Stimulated activated CD8-positive, alpha-beta memory T cell treated with anti-CD3 and anti-CD28 coated beads, Interleukin-7, amount 100 ng/mL, for 4 hours (primary cell): Measurements from ENCODE around the gene CDC42BPA.

Experiments
- DNase-seq, 2 donors: peaks; one replicate each; pipeline ENCODE4 v3.0.0-alpha.2; 2020; ENCODE audit warnings: low read depth in 2 of 2

Gene CDC42BPA

GRCh38 chr1:227335242-227336020, 17.1 kb upstream of the CDC42BPA start:
- no peak for DNase-seq

GRCh38 chr1:227333423-227333822, 15.1 kb upstream of the CDC42BPA start:
- no peak for DNase-seq

DNA sequence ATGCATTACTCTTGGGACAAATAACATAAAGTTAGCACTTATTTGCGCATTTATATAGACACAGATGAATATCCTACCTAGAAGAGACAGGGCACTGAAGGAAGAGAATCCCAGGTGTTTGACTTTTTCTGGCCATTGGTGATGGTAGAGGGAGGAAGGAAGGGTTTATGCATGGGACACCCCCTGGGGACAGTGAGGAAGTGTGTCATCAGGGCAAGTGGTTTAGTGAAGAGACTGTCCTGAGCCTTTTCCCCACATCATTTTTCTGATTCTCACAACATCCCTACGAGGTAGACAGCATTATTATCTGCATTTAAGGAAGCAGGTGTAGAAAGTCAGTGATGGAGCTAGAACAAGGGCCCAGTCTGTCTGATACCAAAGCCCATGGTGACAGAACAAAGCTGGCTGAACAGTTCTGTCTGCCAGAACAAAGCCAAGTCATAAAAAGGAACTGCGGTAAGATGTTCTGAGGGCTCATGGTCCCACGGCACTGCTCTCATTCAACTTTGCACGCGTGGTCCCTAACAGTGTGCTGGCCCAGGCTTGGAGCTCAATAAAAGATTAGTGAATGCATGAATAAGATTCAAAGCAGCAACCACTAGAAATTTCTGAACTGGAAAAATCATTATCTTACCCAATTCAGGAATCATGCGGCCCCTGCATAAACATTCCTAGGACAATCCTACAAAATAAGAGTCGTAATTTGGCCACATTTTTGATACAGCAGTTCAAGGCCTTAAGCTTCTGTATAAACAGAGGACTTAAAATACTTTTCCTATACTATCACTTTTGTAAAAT, 12.2 kb upstream of the CDC42BPA start:
- DNase-seq = no peak

DNA sequence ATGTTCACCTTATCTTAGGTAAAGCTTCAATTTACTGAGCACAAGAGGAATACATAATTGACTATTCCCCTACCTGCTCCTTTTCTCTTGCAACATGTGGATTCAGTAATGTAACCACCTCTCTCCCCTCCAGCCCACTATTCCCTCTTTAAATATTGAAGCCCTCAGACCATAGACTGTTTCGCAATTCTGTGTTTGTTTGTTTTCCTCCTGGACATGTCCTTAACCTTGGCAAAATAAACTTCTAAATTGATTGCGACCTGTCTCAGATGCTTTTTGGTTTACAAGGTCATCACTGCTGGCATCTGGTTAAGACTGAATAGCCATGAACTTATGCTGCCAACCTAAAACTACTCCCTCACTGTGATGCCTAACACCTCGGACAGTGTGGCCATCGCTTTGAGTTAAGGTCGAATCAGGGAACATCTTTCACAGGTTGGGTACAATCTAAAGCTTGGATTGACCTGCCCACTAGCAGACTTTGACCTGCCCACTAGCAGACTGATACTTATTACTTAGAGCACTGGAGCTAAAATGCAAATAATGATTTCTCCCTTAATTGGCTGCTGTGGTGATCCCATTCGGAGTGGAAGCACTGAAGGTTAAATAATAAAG, 10.2 kb upstream of the CDC42BPA start:
- DNase-seq = no peak

- DNase-seq = no peak
These were observed 6.9 kb upstream of the CDC42BPA start for GRCh38 chr1:227325156-227325555.

DNA sequence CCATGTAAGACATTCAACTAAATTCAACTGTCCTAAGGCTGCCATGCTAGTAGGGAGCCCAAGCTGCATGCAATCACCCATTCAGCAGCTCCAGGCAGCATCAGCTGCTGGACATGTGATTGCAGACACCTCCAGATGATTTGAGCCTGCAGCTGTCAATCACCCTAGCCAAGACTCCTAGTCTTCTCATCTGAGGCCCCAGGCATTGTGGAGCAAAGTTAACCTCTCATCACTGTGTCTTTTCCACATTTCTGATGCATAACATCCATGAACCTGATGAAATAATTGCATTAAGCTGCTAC, 5.6 kb upstream of the CDC42BPA start:
- no peak for DNase-seq

DNA sequence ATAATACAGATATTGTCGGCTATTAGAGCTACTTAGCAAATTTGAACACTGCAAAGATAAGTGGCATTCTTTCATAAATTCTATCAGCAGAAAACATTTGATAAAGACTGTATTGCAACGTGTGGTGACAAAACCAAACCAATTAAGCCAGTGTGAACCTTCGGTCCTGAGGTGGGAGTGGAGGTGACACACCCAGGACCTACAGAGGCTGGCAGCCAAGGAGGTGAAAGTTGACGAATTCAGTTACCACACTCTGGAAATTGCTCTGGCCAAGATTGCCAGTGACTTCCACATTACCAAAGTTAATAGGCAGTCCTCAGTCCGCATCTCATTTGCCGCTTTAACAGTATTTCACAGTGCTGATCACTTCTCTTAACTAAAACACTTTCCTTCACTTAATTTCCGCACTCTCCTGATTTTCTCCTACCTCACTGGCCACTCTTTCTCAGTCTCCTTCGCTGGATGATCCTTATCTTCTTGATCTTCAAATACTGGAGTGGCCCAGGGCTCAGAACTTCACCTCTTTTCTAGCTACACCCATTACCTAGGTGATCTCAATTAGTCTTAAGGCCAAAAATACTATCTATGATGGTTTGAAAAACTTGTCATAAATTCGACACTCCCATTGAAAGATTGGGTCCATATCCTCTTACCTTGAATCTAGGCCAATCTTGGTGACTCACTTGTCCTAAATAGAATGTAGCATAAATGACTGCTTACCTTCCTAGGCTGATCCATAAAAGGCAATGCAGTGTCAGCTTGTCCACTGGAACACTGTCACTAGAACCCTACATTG, 5.1 kb upstream of the CDC42BPA start:
- DNase-seq = no peak

- DNase-seq = no peak
These were observed 4.1 kb upstream of the CDC42BPA start for GRCh38 chr1:227322376-227322775.

DNA sequence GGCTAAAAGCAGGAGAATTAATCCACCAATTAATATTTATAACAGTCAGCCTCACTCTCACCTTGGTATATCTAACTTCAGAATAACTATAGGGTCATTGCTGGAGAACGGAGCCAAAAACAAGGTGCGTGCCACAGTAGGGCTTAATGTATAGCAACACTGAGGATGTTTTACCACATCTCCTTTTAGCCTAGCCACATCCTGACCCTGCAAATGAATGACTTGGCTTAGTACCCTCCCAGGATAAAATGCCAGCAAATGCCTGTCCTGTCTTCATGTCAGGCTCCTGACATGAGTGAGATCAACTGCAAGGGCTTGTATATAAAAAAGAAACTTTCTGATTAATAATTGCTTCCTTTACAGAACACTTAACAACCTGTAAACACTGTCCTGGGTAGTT, 2.7 kb upstream of the CDC42BPA start:
- DNase-seq = no peak

DNA sequence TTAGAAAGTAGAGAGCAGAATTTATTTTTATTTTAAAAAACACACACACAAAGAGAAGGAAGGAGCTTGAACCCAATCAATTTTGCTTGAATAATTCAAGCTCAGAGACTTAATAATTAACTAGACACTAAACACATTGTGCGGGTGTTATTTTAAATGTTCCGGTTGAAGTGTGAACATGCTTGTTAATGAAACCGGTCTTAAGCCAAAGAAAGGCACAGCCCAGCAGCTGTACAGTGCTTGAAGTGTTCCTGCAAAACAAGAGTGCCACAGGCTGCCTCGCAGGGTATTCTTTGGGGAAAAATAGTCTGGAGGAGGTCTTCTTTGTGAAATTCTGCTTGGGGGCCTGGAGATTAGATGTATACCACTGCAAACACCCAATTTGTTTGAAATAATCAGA, 2.2 kb upstream of the CDC42BPA start:
- DNase-seq = no peak

DNA sequence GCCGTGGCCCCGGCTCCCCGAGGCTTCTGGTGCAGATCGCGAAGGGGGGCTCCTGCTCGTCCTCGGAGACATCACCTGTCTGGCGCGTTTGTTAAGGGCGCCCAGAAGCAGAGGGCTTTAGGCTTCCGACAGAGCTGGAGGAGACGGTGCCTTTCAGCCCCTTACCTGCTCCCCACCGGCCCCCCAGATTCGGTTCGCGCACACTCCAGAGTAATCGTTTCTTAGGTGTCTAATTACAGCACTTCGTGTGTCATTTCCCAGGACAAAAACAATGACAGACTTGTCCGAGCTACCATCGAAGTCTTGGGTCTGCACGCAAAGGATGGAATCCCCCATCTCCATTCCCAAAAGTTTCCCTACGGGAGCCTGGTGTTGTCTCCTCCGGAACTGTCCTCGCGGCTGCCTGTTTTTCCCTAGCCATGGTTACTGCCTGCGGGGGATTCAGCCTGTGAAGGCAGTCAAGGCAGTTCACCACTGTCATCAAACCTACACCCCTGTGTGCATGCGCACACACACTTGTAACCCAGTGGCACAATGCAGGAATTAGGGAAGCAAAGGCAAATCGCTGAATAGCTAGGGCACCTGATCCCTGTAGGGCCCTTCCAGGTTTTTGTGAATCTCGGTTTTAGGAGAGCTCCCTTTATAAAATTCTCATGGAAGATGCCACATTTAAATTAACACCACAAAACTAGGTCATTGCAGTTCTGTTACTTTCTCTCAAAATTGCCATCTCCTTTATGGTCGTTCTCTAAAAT, 738 bp upstream of the CDC42BPA start:
- DNase-seq = no peak

DNA sequence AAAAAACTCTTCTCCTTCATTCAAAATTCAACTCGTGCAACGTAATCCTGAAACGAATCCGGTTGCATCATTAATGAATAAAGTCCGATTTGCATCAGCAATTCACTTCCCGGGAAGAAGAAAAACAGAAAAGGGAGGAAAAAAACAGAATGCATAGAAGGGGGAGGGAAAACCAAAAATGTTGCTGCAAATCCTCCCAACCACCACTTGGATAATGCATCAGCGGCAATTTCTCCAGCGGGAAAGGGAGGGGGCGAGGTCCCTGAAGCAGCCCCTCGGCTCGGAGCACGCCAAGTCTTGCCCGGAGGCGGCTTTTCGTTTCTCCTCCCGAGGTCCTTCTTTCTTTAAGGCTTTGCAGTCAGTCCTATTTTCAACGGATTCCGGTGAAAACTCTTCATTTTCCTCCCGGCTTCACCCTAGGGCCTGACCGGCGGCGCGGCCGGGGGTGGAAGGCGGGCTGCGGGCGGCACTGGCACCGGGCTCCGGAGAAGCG, 723 bp downstream of the CDC42BPA start:
- DNase-seq = no peak

DNA sequence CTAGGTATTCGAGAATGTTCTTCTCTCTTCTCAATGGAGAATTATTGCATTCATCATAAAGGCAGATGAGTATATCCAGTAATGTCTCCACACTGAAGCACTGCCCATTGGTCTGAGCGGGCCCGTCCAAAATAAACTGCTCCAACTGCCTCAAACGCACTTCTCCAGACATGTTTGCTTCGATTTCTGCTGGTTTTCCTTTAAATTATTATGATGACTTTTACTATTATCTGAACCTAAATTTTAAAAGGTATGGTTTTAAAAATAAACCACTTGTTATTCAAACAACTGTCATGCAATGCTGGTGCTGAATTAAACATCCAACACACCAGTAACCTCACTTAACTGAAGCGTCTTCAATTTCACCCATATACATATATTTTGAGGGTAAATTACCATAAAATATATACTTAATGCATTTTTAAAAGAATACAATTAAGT, 1.3 kb downstream of the CDC42BPA start:
- no peak for DNase-seq

GRCh38 chr1:227316456-227316855, 1.8 kb downstream of the CDC42BPA start:
- DNase-seq = no peak

GRCh38 chr1:227315629-227316346, 2.5 kb downstream of the CDC42BPA start:
- no peak for DNase-seq

DNA sequence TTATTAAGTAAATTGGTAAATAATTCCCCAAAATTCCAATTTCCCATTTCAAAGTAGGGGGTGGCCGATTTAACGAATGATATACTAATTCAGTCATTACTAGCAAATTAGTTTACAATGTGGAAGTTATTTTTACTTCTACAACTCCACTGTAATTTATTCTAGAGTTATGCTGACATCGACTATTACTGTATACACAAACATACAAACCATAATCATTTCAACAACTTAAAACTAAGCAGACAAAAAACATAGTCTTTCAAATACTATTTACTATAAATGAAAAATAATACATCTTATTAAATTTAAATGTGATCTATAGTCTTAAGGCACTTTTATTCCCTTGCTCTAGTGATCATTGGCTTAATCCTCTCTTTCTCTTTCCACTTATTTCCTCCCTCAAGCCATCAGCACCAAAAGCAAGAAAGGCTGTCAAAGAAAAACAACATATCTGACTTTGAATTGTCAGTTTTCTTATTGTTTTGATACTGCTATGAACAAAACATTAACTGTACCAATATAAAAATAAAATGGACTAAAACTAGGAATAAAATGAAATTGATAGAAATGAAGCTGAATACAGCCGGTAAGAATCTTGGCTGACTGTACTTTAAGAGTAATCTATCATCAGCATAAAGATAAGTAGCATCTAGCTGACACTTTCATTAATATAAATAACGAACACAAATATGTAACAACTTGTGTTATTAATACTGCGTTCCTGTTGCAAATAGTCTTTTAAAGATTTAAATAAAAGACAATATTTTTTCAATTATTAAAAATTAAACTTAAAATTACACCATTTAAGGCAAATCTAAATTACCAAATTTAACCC, 4.1 kb downstream of the CDC42BPA start:
- DNase-seq = no peak

- DNase-seq = no peak
These were observed 5.8 kb downstream of the CDC42BPA start for GRCh38 chr1:227312361-227313025.

DNA sequence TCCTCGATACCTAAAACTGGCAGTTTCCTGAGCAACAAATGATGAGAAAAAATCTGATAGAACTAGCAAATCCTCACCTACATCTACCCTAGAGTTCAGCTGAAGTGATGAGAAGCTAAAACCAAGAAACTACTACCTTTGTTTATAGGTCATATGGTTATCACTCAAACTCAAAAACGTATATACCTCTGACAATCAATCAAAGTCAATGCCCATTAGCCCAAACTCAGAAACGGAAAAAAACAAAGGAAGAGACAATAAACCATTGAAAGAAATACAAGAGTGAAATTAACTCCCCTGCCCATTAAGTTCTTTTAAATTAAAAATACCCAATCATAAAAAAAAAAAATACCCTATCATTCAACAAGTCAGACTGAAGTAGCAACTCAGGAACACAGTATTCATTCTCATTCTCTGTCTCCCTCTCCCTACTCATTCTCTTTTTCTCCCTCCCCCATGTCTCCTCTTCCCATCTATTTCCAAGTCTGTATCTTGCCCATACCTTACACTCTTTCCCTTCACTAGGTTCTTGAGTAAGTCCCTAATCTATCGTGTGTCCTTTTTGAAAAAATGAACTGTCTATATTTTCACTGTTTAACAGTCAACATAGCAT, 6.8 kb downstream of the CDC42BPA start:
- no peak for DNase-seq
